HG02973 (cell line): Measurements from ENCODE around the gene CFAP74.

ENCODE experiments used
- ATAC-seq: cut with Tn5 transposase; IDR thresholded peaks from one replicate; pipeline ENCODE4 v1.9.1; 2021; ENCODE audit warnings: moderate library complexity; ENCODE audit not compliant: unreplicated experiment

The CFAP74 gene, protein sequence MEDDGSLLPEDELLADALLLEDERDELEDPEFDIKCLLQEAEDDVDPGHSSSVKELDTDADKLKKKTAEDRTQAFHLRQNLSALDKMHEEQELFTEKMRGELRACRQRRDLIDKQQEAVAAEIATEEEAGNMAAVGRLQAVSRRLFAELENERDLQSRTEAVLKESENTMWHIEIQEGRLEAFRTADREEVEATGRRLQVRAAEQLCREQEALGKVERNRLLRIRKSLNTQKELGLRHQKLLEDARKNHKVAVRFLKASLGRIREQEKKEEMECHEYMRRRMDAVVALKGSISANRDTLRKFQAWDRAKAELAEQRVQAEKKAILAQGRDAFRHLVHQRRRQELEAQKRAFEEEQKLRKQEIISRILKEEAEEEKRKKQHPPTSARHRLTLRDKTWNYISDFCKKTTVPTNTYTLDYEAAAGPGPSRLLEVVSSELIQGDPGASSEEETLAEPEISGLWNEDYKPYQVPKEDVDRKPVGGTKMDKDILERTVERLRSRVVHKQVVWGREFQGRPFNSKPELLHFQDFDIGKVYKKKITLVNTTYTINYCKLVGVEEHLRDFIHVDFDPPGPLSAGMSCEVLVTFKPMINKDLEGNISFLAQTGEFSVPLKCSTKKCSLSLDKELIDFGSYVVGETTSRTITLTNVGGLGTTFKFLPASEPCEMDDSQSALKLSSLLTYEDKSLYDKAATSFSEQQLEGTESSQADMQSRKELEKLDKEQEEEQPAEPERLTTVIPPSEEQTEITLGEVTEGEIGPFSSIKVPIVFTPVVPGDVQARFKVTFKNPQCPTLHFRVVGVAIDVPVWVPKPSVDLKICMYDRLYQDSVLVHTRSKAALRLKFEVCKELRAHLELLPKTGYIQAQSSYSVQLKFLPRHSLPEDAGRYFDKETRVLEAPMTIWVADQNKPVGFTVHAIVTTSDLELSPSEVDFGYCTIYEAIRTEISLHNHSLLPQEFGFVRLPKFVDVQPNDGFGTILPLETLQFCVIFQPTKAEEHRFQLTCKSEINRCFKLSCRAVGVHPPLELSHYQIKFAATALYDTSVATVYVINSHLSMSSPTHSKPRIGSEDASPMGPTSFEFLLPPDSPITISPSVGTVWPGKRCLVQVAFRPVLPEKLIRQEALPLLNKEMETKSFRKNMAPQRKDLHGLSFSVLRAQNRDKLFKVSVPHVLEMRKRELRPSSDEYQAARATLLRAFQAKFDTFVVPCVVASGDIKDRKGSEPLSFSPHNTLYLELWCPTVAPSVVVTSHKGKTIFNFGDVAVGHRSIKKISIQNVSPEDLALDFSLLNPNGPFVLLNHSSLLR (N-terminal part only)

DNA sequence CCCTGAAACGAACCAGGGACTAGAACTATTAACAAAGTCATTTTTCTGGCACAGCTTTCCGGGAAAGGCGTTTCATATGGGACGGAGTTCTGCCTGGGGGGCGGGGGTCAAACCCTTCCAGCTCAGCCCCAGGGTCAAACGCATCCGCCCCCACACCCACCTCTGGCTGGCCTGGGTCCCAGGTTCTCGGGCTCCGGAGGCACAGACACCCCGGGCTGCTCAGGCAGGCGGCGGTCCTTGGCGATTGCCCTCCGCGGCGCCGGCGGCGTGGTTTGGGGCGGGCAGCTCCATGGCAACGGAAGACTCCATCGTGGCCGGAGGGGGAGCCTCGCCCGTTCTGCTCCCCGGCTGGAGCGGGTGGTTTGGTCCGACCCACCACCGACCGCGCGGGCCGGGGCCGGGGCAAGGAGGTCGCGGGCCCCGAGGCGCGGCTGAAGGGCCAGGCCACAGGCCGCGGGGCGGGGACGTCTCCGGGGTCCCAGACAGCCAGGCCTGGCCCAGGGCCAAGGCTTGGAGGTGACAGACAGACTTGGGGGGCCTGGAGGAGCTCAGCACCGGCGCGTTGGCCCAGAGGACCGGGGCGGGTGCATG lies at the start of gene CFAP74:
CFAP74 (minus strand) TSS at position 246 of the 591 bp plus-strand sequence. CDS start 12,830 bp downstream, outside the sequence.
- no peak for ATAC-seq

DNA sequence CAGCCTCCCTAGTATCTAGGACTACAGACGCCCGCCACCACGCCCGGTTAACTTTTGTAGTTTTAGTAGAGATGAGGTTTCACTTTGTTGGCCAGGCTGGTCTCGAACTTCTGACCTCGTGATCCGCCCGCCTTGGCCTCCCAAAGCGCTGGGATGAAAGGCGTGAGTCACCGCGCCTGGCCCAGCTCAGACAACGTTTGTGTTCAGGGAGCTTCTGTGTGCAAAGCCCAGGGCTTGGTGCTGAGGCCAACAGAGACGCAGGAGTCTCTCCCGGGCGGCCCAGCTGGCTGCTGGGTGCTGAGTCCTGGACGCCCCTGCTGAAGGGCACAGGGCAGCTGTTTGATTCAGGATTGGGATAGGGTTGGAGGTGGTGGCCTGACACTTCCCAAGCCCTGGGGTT lies 49.6 kb upstream of the CFAP74 start:
- ATAC-seq = no peak

DNA sequence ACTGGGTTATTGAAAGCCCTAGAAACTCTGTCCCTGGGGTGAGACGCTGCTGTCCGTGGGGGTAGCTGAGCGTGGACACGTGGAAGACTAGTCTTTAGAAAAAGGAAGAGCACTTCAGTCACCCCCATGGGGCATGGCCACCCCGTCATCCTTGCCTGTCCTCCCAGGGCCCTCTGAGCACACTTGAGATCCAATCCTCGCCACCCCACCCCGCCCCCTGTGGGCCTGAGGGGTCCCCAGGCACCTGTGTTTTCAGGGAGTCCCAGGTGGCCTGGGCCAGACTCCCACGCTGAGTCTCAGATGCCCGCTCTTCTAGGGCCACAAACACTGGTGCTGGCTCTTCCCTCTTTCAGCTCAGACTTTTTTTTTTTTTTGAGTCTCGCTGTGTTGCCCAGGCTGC lies 49.2 kb upstream of the CFAP74 start:
- ATAC-seq = no peak

DNA sequence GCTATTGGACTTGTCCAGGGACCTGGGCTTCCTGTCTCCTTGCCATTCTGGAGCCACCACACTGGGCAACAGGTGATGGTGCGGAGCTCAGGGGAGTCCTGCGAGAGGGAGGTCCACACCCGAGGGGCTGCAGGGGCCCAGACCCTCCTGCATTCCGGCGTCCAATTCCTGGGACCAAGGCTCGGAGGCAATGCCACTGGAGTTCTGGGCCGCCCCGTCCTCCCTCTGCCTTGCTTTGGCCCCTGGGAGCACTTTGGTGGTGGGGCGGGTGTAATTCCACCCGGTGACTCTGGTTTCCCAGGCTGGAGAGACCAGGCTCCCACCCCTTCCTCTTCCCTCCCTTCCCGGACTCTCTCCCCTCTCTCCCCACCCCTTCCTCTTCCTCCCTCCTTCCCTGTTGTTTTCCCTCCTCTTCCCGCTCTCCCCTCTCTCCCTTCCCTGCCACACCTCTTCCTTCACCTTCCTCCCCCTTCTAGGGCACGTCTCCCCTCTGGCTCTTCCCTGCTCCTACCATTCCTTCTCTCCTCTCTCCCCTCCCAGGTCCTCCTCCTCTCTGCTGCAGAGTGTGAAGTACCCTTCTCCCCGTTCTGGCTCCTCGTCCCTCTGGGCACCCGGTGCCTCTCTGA lies 48.6 kb upstream of the CFAP74 start:
- no peak for ATAC-seq

DNA sequence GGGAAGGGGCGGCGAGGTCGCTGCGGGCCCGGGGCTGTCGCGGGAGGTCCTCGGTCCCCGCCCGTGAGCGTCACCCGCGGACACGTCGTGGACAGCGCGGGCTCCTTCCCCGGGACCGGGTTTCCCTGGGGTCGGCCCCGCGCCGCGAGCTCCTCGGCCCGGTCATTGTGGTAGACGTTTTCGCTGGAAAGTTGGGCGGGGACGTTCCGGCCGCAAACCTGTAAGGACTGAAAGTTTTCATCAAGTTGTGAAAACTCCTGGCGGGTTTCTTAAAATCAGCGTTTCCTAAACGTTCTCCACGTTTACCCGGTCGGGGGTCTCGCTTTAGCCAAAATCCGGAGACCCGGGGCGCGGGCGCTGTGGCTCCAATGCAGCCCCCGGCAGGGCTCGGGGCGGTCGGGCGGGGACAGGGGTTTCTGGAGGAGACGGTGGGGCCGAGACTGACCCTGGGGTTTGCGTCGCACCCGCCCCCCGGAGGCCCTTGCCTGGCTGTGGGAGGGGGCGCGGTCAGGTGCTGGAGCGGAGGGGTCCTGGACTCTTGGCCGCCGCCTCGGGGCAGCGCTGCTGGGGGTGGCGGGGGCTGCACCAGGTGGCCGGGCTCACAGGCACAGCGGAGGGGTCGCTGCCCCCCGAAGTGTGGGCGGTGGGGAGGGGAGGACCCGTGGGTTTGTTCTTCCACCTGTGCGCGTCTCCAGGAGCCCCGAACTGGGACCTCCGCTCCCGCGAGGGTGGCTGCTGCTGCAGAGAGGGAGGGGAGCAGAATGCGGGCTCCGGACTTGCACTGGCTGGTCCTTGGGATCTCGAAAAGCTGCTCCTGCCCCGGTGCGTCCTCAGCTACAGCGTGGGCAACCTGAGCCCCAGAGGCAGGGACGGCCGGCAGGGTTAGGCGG lies 47.5 kb upstream of the CFAP74 start:
- ATAC-seq = no peak

DNA sequence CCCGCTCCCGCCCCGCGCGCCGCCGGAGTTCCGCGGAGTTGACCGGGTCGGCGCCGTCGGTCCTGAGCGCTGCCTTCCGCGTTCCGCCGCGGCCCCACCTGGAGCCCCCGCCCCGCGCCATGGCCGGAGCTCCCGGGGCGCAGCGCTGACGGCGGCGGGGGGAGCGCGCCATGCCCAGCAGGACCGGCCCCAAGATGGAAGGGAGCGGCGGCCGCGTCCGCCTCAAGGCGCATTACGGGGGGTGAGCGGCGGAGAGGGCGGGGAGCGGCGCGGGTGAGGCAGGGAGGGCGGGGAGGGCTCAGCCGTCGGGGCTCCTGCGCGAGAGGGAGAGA lies 46.8 kb upstream of the CFAP74 start:
- no peak for ATAC-seq

DNA sequence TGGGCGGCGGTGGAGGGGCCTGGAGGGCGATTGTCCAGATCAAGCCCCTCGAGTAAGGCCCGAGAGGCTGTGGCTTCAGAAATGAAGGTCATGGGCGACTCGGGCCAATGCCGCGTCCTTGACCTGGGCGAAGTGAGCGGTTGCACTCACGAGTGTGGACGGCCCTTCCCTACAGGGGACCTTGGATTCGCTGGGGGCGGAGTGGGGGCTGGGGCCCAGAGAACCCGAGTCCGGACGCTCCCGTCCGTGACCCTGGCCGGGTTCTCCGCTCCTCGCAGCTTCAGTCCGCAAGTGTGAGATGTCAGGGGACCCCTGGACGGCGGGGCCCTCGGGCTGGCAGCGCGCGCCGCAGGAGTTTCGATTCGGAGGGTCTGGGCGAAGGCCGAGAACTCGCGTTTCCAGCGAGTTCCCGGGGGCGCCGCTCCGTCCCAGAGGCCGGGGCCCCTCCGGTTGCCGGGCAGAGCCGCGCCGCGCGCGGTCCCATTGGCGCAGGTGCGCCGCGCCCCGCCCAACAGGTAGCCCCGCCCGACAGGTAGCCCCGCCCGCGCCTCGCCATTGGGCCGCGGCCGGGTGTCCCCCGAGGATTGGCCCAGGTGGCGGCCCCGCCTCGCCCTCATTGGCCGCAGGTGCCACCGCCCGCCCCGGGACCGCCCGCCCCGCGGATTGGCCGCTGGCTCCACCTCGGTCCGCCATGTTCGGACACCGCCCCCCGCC lies 46.3 kb upstream of the CFAP74 start, which contains the start of gene PRKCZ:
PRKCZ (plus strand) TSS at position 694 of the 714 bp plus-strand sequence. CDS start 220 bp downstream, outside the sequence.
- ATAC-seq = peak; percentile 68

DNA sequence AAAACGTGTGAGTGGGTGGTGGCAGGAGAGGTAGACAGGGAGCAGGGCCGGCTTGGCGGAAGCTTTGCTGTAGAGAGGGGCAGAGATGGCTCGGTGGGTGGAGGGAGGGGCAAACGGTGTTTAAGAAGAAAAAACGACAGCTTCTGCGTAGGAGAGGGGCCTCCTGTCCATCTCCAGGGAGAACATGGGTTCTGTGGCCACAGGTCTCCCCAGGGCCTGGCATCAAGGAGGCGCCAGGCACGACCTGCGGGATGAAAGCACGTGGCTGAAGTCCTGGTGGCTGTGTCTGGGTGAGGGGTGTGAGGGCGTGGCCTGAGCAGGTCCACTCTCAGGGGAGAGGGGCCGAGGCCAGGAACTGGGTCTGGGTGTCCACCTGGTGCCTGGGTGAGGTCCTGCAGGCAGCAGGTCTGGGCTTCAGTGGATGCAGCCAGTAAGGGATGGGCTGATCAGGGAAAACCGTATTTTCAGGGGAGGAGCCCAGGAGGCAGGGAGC lies 45.7 kb upstream of the CFAP74 start:
- no peak for ATAC-seq

DNA sequence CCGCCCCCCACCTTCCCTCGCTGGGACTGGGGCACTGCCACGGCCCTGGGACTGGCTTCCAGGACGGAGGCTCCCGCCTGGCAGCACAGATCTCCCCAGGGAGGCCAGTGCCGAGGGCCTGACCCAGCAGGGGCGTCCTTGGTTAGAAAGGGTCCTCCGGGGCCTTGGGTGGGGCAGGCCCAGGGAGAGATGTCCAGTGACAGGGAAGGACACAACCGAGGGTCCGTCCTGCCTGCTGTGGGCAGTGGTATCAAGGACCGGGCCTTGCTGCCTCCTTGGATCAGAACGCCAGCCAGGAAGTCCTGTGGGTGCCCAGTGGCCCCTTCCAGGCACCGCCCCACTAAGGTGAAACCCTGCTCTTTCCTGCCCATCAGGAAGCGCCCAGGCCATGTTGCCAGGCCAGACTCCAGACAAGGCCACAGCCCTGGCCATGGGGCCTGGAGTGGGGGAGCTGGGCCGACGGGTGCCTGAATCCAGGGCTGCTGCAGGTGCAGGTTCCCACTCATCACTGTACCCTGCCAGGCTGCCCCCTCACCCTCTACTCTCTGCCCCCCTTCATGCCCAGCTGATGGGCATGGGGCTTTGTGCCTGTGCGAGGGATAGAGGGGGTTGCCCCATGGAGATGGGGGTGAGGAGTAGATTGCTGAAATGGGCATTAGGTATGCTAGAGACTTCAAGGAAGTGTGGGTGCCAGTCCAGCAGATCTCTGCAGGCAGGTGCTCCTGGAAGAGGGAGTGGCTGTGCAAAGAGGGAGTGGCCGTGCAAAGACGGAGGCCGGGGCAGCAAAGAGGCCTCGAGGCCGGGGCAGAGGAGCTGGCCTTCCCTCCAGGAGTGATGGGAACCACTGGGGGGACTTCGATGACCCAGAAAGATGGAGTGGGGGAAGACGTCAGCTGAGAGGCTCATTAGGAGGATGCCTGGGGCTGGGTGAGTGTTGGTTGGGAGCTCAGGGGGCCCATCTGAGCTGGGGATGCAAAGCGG lies 44.5 kb upstream of the CFAP74 start:
- no peak for ATAC-seq

DNA sequence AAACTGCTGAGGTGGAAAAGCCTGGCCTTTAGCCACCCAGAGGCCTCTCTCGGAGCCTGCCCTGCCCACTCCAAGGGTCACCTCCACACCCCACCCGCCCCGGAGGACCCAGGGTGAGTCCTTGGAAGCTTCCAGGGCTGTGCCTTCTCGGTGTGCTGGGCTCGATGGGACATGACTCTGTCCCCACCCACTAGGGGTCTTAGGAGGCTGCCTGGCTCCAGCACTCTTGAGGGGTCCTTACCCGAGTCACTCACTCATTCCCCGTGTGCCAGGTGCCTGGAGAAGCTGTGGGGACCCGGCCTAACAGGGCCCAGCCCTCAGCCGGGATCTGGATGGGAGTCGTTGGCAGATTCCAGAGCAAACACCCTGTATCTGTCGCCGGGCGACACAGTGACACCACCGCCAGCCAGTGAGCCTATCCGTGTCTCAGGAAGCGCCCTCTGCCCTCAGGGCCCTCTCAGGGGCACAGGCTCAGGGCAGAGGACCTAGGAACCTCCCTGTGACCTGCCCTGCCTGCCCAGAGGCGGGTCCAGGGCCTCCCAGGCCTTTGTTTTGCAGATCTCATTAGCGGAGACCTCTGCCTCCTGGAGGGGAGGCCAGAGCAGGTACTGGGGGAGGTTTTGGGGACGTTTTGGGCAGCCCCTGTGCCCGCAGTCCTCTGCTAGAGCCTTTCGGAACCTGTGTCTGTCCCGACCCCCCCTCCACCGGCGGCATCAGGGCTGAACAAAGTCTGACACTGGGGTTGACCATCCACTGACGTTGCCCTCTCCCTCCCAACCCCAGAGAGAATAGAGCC lies 43.6 kb upstream of the CFAP74 start:
- no peak for ATAC-seq

DNA sequence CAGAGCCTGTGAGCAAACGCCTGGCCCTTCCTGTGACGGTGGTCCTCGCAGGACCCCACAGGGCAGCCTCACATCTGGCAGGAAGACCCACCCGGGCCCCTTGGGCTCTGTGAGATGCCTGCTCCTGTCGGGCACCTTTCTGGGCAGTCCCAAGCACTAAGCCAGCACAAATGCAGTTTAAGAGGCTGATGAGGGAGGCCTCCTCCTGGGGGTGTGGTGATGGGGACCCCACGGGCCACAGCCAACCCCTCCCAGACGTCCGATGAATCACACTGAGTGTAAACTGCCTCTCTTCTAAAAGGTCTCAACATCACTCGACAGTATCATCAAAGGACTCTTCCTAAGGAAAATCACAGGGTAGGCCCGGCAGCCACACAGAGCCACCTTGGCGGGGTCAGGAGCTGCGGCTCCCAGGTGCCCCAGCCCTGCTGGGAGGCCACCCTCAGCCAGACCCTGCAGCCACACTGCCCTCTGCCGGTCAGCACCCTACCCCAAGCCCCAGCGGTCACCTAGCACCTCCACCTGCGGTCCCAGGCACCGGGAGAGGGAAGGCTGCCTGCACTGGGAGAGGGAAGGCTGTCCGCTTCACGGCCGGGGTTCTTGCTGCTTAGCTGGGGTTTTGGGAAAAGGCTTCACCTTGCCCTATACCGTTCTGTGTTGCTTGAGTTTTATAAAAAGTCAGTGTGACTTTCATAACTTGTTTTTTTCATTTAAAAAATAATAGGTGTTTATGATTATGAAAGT lies 42.8 kb upstream of the CFAP74 start:
- ATAC-seq = no peak

DNA sequence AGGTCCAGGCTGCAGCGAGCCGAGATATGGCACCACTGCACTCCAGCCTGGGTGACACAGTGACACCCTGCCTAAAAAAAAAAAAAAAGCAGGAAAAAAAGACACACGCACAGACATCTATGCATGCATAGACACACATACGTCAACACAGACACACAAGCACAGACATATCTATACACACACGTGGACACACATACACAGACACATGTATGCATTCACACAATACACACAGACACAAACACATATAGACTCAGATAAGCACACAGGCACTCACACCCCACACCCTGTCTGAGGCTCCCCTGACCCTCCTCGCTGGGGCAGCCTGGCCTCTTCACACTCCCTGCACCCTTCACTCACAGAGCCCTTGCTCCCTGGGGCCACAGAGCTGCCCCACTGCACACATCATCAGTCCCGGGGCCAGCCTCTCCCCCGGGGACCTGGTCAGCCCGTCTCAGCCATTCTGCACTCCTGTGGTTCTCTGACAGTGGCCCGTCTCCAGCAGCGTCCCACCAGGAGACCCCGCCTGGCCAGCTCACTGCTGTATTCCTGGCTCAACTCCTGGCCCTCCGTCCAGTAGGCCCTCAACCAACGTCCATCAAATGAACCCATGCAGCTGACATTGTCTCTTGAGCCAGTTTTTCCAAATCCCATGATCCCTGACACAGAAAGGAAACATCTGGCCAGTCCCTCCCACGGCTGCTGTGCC lies 42.0 kb upstream of the CFAP74 start:
- ATAC-seq = no peak

DNA sequence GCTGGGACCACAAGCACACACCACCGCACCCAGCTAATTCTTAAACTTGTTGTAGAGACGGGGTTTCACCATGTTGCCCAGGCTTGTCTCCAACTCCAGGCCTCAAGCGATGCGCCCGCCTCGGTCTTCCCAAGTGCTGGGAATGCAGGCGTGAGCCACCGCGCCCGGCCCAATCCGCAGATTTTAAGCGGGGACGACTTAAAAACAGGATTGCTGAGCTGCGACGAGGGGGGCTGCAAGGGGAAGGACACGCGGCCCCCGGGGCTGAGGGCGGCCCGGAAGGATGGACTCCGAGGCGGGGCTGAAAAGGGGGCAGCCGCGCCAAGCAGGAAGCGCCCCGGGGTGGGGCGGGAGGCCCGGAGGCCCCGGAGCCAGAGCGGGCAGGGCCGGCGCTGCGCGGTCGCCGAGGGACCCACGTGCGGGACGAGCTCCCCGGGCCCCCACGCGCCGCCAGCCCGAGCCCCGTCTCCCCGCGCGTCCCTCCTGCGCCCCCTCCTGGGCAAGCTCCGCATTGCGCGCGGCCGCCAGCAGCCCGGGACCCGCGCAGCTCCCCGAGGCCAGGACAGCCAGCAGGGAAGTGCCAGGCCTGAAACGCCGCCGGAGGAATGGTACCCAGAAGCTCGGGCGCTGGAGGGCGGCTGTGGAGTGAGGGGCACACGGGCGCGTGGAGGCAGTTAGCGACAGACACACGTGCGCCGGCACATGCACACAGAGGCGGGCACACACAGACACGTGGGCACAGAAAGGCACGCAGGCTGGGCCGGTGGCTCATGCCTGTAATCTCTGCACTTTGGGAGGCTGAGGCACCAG lies 41.1 kb upstream of the CFAP74 start:
- no peak for ATAC-seq

DNA sequence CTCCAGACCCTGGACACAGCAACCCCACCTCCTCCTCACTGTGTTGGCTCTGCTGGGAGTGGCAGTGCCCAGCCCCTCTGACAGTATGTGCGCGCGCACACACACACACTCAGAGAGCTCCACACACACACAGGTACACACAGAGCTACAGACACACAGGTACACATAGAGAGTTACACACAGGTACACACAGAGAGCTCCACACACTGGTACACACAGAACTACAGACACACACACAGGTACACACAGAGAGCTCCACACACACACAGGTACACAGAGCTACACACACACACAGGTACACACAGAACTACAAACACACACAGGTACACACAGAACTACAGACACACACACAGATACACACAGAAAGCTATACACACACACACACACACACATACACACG lies 40.3 kb upstream of the CFAP74 start:
- ATAC-seq = no peak
